ENCODE measurements around the gene ARL2BP.

DNA sequence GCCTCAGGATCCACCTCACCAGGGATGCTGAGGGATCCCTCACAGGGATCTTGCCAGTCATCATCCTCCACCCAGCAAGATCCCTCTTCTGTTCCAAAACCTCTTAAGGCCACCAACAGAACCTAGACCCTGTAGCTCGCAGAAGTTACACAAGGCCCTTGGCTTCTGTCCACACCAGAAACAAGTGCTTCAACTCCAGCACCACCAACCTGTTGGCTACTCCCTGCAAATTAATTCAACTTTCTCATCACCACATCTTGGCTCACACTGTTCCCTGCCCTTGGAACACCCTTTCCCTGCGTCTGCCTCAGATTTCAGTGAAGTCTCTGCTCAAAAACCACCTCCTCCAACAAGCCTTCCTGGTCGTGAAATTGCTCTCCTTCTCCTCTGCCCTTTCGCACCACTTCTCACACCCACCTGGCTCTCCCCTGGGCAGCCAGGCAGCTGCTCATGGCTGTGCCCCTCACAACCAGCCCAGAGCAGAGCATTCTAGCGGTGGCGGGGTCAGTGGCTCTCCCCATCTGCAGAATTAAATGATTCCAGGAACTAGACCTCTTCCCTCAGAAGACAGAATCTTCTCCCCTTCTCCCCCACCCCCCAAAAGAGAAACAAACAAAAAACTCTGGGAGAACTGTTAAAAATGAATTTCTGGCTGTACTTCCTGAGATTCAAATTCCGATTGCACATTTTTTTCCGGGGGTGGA, 37.6 kb downstream of the ARL2BP start:
- TF ChIP-seq POLR2A (IDR thresholded peaks at IDR 0.05) (peak in 1 of 4 donors; percentile 11), POLR2AphosphoS5 (IDR thresholded peaks at IDR 0.05) (no peak), EP300 (IDR thresholded peaks at IDR 0.05) (no peak)
- TF ChIP-seq, protein P1, sequence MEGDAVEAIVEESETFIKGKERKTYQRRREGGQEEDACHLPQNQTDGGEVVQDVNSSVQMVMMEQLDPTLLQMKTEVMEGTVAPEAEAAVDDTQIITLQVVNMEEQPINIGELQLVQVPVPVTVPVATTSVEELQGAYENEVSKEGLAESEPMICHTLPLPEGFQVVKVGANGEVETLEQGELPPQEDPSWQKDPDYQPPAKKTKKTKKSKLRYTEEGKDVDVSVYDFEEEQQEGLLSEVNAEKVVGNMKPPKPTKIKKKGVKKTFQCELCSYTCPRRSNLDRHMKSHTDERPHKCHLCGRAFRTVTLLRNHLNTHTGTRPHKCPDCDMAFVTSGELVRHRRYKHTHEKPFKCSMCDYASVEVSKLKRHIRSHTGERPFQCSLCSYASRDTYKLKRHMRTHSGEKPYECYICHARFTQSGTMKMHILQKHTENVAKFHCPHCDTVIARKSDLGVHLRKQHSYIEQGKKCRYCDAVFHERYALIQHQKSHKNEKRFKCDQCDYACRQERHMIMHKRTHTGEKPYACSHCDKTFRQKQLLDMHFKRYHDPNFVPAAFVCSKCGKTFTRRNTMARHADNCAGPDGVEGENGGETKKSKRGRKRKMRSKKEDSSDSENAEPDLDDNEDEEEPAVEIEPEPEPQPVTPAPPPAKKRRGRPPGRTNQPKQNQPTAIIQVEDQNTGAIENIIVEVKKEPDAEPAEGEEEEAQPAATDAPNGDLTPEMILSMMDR (IDR thresholded peaks at IDR 0.05), result no peak
